CD14-positive monocyte (primary cell): ENCODE data around the gene PRR9. TPM values are rescaled to one million over a fixed set of nuclear protein-coding genes. Genes with fewer than 3 reads are reported as not detected.

Experiments
- DNase-seq, 3 donors: peaks; one replicate each; pipeline ENCODE4 v3.0.0-alpha.2; 2011 to 2022
- H2AFZ ChIP-seq: 2 replicates; pipeline ENCODE4 v1.6.0; 2012; ENCODE audit warnings: mild to moderate bottlenecking, low read depth, low read length, inconsistent platforms; ENCODE audit not compliant: insufficient read depth, poor library complexity, severe bottlenecking
- H3K27ac ChIP-seq, 2 donors: 1 replicate in 1 of 2; 2 replicates in 1 of 2; pipeline ENCODE4 v1.5.1; 2012 to 2013; ENCODE audit warnings: low read length in 2 of 2, control low read depth in 1 of 2, inconsistent platforms in 1 of 2, low read depth in 1 of 2, mild to moderate bottlenecking in 1 of 2
- H3K27me3 ChIP-seq, 2 donors: one replicate each; pipeline versions ENCODE4 v1.6.0 to v1.6.1; 2011 to 2013; ENCODE audit warnings: low read length in 2 of 2; ENCODE audit not compliant: control insufficient read depth in 2 of 2, insufficient read depth in 2 of 2
- H3K36me3 ChIP-seq, 2 donors: replicated peaks in 1 of 2; 1 replicate in 1 of 2; 2 replicates in 1 of 2; pipeline versions ENCODE4 v1.5.1 to v1.6.1; 2012 to 2013; ENCODE audit warnings: low read length in 2 of 2, control low read depth in 1 of 2, inconsistent platforms in 1 of 2, mild to moderate bottlenecking in 1 of 2; ENCODE audit not compliant: insufficient read depth in 2 of 2, control insufficient read depth in 1 of 2
- H3K4me1 ChIP-seq, 2 donors: 1 replicate in 1 of 2; 2 replicates in 1 of 2; pipeline versions ENCODE4 v1.5.1 to v1.6.1; 2012 to 2013; ENCODE audit warnings: low read length in 2 of 2, control low read depth in 1 of 2, inconsistent platforms in 1 of 2, mild to moderate bottlenecking in 1 of 2, moderate library complexity in 1 of 2; ENCODE audit not compliant: insufficient read depth in 2 of 2, control insufficient read depth in 1 of 2
- H3K4me2 ChIP-seq: replicated peaks from 2 replicates; pipeline ENCODE3; 2012; ENCODE audit warnings: low read length, moderate library complexity, mild to moderate bottlenecking; ENCODE audit not compliant: poor library complexity, severe bottlenecking; ENCODE audit errors: extremely low read depth
- H3K4me3 ChIP-seq, 3 experiments: fragments of 200-600 bp in 1 of 3; sonication (generic) in 1 of 3; replicated peaks in 1 of 3; 1 replicate in 2 of 3; 2 replicates in 1 of 3; pipeline ENCODE4 v1.5.1; 2011 to 2013; ENCODE audit warnings: low read length in 3 of 3, mild to moderate bottlenecking in 3 of 3, control low read depth in 2 of 3, low read depth in 2 of 3, inconsistent platforms in 1 of 3, moderate library complexity in 1 of 3
- H3K79me2 ChIP-seq: 2 replicates; pipeline ENCODE4 v1.6.0; 2012; ENCODE audit warnings: mild to moderate bottlenecking, control low read depth, inconsistent platforms, low read length, moderate library complexity; ENCODE audit not compliant: insufficient read depth
- H3K9ac ChIP-seq: 2 replicates; pipeline ENCODE4 v1.6.0; 2017; ENCODE audit warnings: low read length, mild to moderate bottlenecking; ENCODE audit not compliant: insufficient read depth, poor library complexity, severe bottlenecking
- H3K9me3 ChIP-seq, 2 donors: replicated peaks in 1 of 2; 1 replicate in 1 of 2; 2 replicates in 1 of 2; pipeline versions ENCODE4 v1.5.1 to v1.6.1; 2012 to 2013; ENCODE audit warnings: low read length in 2 of 2, control low read depth in 1 of 2; ENCODE audit not compliant: control insufficient read depth in 1 of 2, insufficient read depth in 1 of 2
- H4K20me1 ChIP-seq: 2 replicates; pipeline ENCODE4 v1.6.0; 2012; ENCODE audit warnings: mild to moderate bottlenecking, low read length, control low read depth, moderate library complexity; ENCODE audit not compliant: insufficient read depth
- H3K27ac Mint-ChIP-seq, 7 donors: one replicate each; pipeline ENCODE4 v1.8.0; 2020; ENCODE audit warnings: mild to moderate bottlenecking in 7 of 7, mixed read lengths in 7 of 7, moderate library complexity in 6 of 7, inconsistent platforms in 2 of 7
- H3K27me3 Mint-ChIP-seq, 3 donors: one replicate each; pipeline ENCODE4 v1.8.0; 2021 to 2022; ENCODE audit warnings: low read depth in 3 of 3, mild to moderate bottlenecking in 3 of 3, mixed read lengths in 3 of 3, moderate library complexity in 3 of 3, inconsistent platforms in 1 of 3
- H3K36me3 Mint-ChIP-seq, 2 donors: one replicate each; pipeline ENCODE4 v1.8.0; 2020; ENCODE audit warnings: mixed read lengths in 2 of 2, inconsistent platforms in 1 of 2, mild to moderate bottlenecking in 1 of 2
- H3K4me1 Mint-ChIP-seq: one replicate; pipeline ENCODE4 v1.8.0; 2020; ENCODE audit warnings: mild to moderate bottlenecking, mixed read lengths
- H3K4me3 Mint-ChIP-seq, 2 donors: one replicate each; pipeline ENCODE4 v1.8.0; 2020; ENCODE audit warnings: mild to moderate bottlenecking in 2 of 2, mixed read lengths in 2 of 2, moderate library complexity in 1 of 2
- H3K9me3 Mint-ChIP-seq, 7 donors: one replicate each; pipeline ENCODE4 v1.8.0; 2020 to 2022; ENCODE audit warnings: mixed read lengths in 7 of 7, mild to moderate bottlenecking in 6 of 7, moderate library complexity in 6 of 7, inconsistent platforms in 2 of 7
- CTCF ChIP-seq: fragments of 200-600 bp; IDR thresholded peaks from one replicate; pipeline ENCODE4 v1.8.0; 2022; ENCODE audit warnings: antibody characterized with exemption, mild to moderate bottlenecking
- WGBS: methylation state at CpG from one replicate; pipeline ENCODE4 v1.1.5; 2013; ENCODE audit warnings: missing lambda C conversion rate; ENCODE audit not compliant: insufficient coverage; 5-methylcytosine and 5-hydroxymethylcytosine counted together
- intact Hi-C, 2 donors: fragments of 100-400 bp; cut with micrococcal nuclease; formaldehyde crosslinking; loops; one replicate each; pipeline versions ENCODE4 v1.15.0 to v1.15.1; 2023
- polyA plus RNA-seq, 3 donors: library from polyadenylated mRNA; depleted of rRNA in 1 of 3; unstranded in 2 of 3; stranded (reverse) in 1 of 3; fragments of 300-500 nt in 2 of 3; fragments of >200 nt in 1 of 3; fragmentation: Illumina TruSeq in 2 of 3; gene quantifications; 1 replicate in 2 of 3; 2 replicates in 1 of 3; pipeline ENCODE4 v1.2.3, GENCODE V29; 2012 to 2021

Gene PRR9
- polyA plus RNA-seq, 3 donors: not detected

GRCh38 chr1:153253076-153253475 is 35.7 kb downstream of the PRR9 start:
- TF ChIP-seq CTCF: no peak
- Mint-ChIP-seq H3K27me3 (peaks cover 4 to 24% (median 12%) of the 10 kb centered on the region in 3 donors), H3K4me1 (no peaks in the 10 kb centered on the region), H3K9me3 (peaks cover 0 to 1% (median 0%) of the 10 kb centered on the region in 7 donors), H3K36me3 (no peaks in the 10 kb centered on the region), H3K27ac (no peak overlapping the region), H3K4me3 (no peak overlapping the region)
- Histone ChIP-seq H3K4me3 (no peak overlapping the region), H4K20me1 (no peaks in the 10 kb centered on the region), H3K4me1 (no peaks in the 10 kb centered on the region), H3K27me3 (peaks cover 0 to 8% of the 10 kb centered on the region in 2 donors), H3K9me3 (no peaks in the 10 kb centered on the region), H3K36me3 (no peaks in the 10 kb centered on the region), H3K4me2 (no peak overlapping the region), H3K27ac (no peak overlapping the region), H3K79me2 (no peaks in the 10 kb centered on the region), H2AFZ (no peak overlapping the region), H3K9ac (no peak overlapping the region)
- 100% methylated on average over 1 of the region's 2 CpGs for WGBS
- intact Hi-C loops: no loop called here
- no peak for DNase-seq

- Histone ChIP-seq H3K79me2 (no peaks in the 10 kb centered on the region), H3K9ac (no peak overlapping the region), H3K4me3 (no peak overlapping the region), H3K9me3 (no peaks in the 10 kb centered on the region), H3K36me3 (no peaks in the 10 kb centered on the region), H3K27ac (no peak overlapping the region), H3K4me2 (no peak overlapping the region), H3K27me3 (peaks cover 5 to 11% of the 10 kb centered on the region in 2 donors), H4K20me1 (no peaks in the 10 kb centered on the region), H2AFZ (no peak overlapping the region), H3K4me1 (no peaks in the 10 kb centered on the region)
- H3K27ac Mint-ChIP-seq: no peak overlapping the region
- WGBS: no CpG with 5 or more reads among the region's 1 CpG
- no peak overlapping the region for H3K4me3 Mint-ChIP-seq
- no peak for DNase-seq
- H3K27me3 Mint-ChIP-seq: peaks cover 4 to 27% (median 14%) of the 10 kb centered on the region in 3 donors
- no peaks in the 10 kb centered on the region for H3K4me1 Mint-ChIP-seq
- peaks cover 0 to 1% (median 0%) of the 10 kb centered on the region in 7 donors for H3K9me3 Mint-ChIP-seq
- H3K36me3 Mint-ChIP-seq: no peaks in the 10 kb centered on the region
- intact Hi-C loops: no loop called here
- no peak for TF ChIP-seq CTCF
Observed at GRCh38 chr1:153253693-153254092, 36.3 kb downstream of the PRR9 start.
